HepG2 (cell line): ENCODE measurements around the gene HOXD1. TPM values are rescaled to one million over a fixed set of nuclear protein-coding genes. Genes with fewer than 3 reads are reported as not detected.

Experiments used
- E2F1 ChIP-seq: sonication (generic); formaldehyde crosslinking; IDR thresholded peaks from 2 replicates; pipeline ENCODE4 v1.5.0; 2020; ENCODE audit warnings: missing genetic modification reagents
- GATA4 ChIP-seq: sonication (generic); IDR thresholded peaks from 2 replicates; pipeline ENCODE4 v1.6.1; 2016; ENCODE audit warnings: antibody characterized with exemption, low read depth, borderline replicate concordance
- HDAC2 ChIP-seq: sonication (generic); formaldehyde crosslinking; IDR thresholded peaks from 2 replicates; pipeline ENCODE4 v1.4.0; 2020; ENCODE audit warnings: missing genetic modification reagents
- HHEX ChIP-seq: IDR thresholded peaks from 2 replicates; pipeline ENCODE4 v1.6.1; 2016; ENCODE audit warnings: control low read depth
- HMG20B ChIP-seq: conservative IDR thresholded peaks from 2 replicates; pipeline ENCODE4 v1.6.1; 2016; ENCODE audit warnings: missing genetic modification reagents, missing compliant biosample characterization
- PHF20 ChIP-seq: sonication (generic); formaldehyde crosslinking; IDR thresholded peaks from 2 replicates; pipeline ENCODE4 v1.5.0; 2020; ENCODE audit warnings: mild to moderate bottlenecking, missing genetic modification reagents
- TEF ChIP-seq: sonication (generic); formaldehyde crosslinking; IDR thresholded peaks from 2 replicates; pipeline ENCODE4 v1.5.0; 2020; ENCODE audit warnings: missing genetic modification reagents
- ZNF138 ChIP-seq: sonication (generic); formaldehyde crosslinking; IDR thresholded peaks from 2 replicates; pipeline ENCODE4 v1.5.0; 2020; ENCODE audit warnings: mild to moderate bottlenecking, low read depth, missing genetic modification reagents
- ZNF552 ChIP-seq: sonication (generic); formaldehyde crosslinking; IDR thresholded peaks from 2 replicates; pipeline ENCODE4 v1.9.0; 2022; ENCODE audit warnings: missing genetic modification reagents, mild to moderate bottlenecking, borderline replicate concordance
- polyA plus RNA-seq, 8 experiments: library from polyadenylated mRNA; depleted of rRNA in 3 of 8; stranded (reverse) in 7 of 8; unstranded in 1 of 8; fragments of >200 nt; fragmentation: Illumina TruSeq in 4 of 8; extraction: Trizol in 4 of 8; gene quantifications; 2 replicates each; pipeline versions ENCODE4 v1.2.1 to v1.2.3, GENCODE V29; 2011 to 2016; ENCODE audit warnings: low read depth in 4 of 8, missing spikeins in 1 of 8, mixed read lengths in 1 of 8; ENCODE audit not compliant: insufficient read depth in 1 of 8
- total RNA-seq, 5 experiments: library from RNA; depleted of rRNA; stranded (reverse); fragments of >200 nt; fragmentation: Illumina TruSeq; extraction: Trizol; gene quantifications; 2 replicates each; pipeline ENCODE4 v1.2.3, GENCODE V29; 2016; ENCODE audit warnings: low read depth in 1 of 5
- TF ChIP-seq, protein P1 (sequence below): sonication (generic); formaldehyde crosslinking; IDR thresholded peaks from 2 replicates; pipeline ENCODE4 v1.5.0; 2020; ENCODE audit warnings: mild to moderate bottlenecking, missing genetic modification reagents, borderline replicate concordance
- TF ChIP-seq, protein P2 (sequence below): sonication (generic); formaldehyde crosslinking; conservative IDR thresholded peaks from 2 replicates; pipeline ENCODE4 v1.8.1; 2023; ENCODE audit warnings: missing genetic modification reagents
- TF ChIP-seq, protein P3 (sequence below): sonication (generic); formaldehyde crosslinking; IDR thresholded peaks from 2 replicates; pipeline ENCODE4 v1.4.0; 2020; ENCODE audit warnings: missing genetic modification reagents, borderline replicate concordance

HOXD1 gene
- total and polyA plus RNA-seq, 2 of the 13 experiments (the other 11 are each of a cell fraction or from before 2014, with no cell fraction given): 10.0 to 22.3 TPM

GRCh38 chr2:176140513-176141317, 47.8 kb upstream of the HOXD1 start (continued):
- TF ChIP-seq, protein P1, sequence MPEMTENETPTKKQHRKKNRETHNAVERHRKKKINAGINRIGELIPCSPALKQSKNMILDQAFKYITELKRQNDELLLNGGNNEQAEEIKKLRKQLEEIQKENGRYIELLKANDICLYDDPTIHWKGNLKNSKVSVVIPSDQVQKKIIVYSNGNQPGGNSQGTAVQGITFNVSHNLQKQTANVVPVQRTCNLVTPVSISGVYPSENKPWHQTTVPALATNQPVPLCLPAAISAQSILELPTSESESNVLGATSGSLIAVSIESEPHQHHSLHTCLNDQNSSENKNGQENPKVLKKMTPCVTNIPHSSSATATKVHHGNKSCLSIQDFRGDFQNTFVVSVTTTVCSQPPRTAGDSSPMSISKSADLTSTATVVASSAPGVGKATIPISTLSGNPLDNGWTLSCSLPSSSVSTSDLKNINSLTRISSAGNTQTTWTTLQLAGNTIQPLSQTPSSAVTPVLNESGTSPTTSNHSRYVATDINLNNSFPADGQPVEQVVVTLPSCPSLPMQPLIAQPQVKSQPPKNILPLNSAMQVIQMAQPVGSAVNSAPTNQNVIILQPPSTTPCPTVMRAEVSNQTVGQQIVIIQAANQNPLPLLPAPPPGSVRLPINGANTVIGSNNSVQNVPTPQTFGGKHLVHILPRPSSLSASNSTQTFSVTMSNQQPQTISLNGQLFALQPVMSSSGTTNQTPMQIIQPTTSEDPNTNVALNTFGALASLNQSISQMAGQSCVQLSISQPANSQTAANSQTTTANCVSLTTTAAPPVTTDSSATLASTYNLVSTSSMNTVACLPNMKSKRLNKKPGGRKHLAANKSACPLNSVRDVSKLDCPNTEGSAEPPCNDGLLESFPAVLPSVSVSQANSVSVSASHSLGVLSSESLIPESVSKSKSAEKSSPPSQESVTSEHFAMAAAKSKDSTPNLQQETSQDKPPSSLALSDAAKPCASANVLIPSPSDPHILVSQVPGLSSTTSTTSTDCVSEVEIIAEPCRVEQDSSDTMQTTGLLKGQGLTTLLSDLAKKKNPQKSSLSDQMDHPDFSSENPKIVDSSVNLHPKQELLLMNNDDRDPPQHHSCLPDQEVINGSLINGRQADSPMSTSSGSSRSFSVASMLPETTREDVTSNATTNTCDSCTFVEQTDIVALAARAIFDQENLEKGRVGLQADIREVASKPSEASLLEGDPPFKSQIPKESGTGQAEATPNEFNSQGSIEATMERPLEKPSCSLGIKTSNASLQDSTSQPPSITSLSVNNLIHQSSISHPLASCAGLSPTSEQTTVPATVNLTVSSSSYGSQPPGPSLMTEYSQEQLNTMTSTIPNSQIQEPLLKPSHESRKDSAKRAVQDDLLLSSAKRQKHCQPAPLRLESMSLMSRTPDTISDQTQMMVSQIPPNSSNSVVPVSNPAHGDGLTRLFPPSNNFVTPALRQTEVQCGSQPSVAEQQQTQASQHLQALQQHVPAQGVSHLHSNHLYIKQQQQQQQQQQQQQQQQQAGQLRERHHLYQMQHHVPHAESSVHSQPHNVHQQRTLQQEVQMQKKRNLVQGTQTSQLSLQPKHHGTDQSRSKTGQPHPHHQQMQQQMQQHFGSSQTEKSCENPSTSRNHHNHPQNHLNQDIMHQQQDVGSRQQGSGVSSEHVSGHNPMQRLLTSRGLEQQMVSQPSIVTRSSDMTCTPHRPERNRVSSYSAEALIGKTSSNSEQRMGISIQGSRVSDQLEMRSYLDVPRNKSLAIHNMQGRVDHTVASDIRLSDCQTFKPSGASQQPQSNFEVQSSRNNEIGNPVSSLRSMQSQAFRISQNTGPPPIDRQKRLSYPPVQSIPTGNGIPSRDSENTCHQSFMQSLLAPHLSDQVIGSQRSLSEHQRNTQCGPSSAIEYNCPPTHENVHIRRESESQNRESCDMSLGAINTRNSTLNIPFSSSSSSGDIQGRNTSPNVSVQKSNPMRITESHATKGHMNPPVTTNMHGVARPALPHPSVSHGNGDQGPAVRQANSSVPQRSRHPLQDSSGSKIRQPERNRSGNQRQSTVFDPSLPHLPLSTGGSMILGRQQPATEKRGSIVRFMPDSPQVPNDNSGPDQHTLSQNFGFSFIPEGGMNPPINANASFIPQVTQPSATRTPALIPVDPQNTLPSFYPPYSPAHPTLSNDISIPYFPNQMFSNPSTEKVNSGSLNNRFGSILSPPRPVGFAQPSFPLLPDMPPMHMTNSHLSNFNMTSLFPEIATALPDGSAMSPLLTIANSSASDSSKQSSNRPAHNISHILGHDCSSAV (CRISPR knock-in tag): peak; percentile 63; the same call in 1 of the 2 replicates
- TF ChIP-seq, protein P2, sequence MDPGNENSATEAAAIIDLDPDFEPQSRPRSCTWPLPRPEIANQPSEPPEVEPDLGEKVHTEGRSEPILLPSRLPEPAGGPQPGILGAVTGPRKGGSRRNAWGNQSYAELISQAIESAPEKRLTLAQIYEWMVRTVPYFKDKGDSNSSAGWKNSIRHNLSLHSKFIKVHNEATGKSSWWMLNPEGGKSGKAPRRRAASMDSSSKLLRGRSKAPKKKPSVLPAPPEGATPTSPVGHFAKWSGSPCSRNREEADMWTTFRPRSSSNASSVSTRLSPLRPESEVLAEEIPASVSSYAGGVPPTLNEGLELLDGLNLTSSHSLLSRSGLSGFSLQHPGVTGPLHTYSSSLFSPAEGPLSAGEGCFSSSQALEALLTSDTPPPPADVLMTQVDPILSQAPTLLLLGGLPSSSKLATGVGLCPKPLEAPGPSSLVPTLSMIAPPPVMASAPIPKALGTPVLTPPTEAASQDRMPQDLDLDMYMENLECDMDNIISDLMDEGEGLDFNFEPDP (CRISPR knock-in tag): no peak
- TF ChIP-seq GATA4: no peak
- TF ChIP-seq, protein P3, sequence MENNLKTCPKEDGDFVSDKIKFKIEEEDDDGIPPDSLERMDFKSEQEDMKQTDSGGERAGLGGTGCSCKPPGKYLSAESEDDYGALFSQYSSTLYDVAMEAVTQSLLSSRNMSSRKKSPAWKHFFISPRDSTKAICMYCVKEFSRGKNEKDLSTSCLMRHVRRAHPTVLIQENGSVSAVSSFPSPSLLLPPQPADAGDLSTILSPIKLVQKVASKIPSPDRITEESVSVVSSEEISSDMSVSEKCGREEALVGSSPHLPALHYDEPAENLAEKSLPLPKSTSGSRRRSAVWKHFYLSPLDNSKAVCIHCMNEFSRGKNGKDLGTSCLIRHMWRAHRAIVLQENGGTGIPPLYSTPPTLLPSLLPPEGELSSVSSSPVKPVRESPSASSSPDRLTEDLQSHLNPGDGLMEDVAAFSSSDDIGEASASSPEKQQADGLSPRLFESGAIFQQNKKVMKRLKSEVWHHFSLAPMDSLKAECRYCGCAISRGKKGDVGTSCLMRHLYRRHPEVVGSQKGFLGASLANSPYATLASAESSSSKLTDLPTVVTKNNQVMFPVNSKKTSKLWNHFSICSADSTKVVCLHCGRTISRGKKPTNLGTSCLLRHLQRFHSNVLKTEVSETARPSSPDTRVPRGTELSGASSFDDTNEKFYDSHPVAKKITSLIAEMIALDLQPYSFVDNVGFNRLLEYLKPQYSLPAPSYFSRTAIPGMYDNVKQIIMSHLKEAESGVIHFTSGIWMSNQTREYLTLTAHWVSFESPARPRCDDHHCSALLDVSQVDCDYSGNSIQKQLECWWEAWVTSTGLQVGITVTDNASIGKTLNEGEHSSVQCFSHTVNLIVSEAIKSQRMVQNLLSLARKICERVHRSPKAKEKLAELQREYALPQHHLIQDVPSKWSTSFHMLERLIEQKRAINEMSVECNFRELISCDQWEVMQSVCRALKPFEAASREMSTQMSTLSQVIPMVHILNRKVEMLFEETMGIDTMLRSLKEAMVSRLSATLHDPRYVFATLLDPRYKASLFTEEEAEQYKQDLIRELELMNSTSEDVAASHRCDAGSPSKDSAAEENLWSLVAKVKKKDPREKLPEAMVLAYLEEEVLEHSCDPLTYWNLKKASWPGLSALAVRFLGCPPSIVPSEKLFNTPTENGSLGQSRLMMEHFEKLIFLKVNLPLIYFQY (CRISPR knock-in tag): peak; percentile 84
- no peak for TF ChIP-seq PHF20 (CRISPR knock-in tag)
- TF ChIP-seq ZNF138 (CRISPR knock-in tag): peak; percentile 79; the same call in 1 of the 2 replicates
- TF ChIP-seq HMG20B: no peak
- TF ChIP-seq HDAC2 (CRISPR knock-in tag): 0 out of 2 replicates have a peak, but pooled peaks have one; percentile 43
- peak; percentile 42; the same call in 1 of the 2 replicates for TF ChIP-seq E2F1
- no peak for TF ChIP-seq TEF (CRISPR knock-in tag)
- TF ChIP-seq HHEX (CRISPR knock-in tag): no peak
- 0 out of 2 replicates have a peak, but pooled peaks have one; percentile 71 for TF ChIP-seq ZNF552 (CRISPR knock-in tag)
